HepG2 (cell line): Measurements from ENCODE around the gene EXOC3L4. TPM values are rescaled to one million over a fixed set of nuclear protein-coding genes. Genes with fewer than 3 reads are reported as not detected.

ENCODE experiments used
- ARNT ChIP-seq: fragments of 450-650 bp; IDR thresholded peaks from 2 replicates; pipeline ENCODE4 v1.6.1; 2017
- CHCHD3 ChIP-seq: sonication (generic); formaldehyde crosslinking; IDR thresholded peaks from 2 replicates; pipeline ENCODE4 v1.8.0; 2022; ENCODE audit warnings: mild to moderate bottlenecking, missing genetic modification reagents, moderate library complexity
- DNMT1 ChIP-seq: sonication (generic); formaldehyde crosslinking; IDR thresholded peaks from 2 replicates; pipeline ENCODE4 v1.5.1; 2020; ENCODE audit warnings: mild to moderate bottlenecking, missing genetic modification reagents
- EHMT2 ChIP-seq: fragments of 200-600 bp; sonication (generic); IDR thresholded peaks from 2 replicates; pipeline ENCODE4 v1.7.0; 2017; ENCODE audit warnings: antibody characterized with exemption, low read depth, low read length, borderline replicate concordance
- FOXM1 ChIP-seq: sonication (generic); formaldehyde crosslinking; IDR thresholded peaks from 2 replicates; pipeline ENCODE4 v1.5.0; 2020; ENCODE audit warnings: missing genetic modification reagents
- MBNL3 ChIP-seq: fragments of 250-450 bp; sonication (Bioruptor Pico); conservative IDR thresholded peaks from 2 replicates; pipeline ENCODE4 v1.8.0; 2022; ENCODE audit warnings: mild to moderate bottlenecking, inconsistent platforms
- MLLT10 ChIP-seq: sonication (generic); formaldehyde crosslinking; IDR thresholded peaks from 2 replicates; pipeline ENCODE4 v1.4.0; 2020; ENCODE audit warnings: missing genetic modification reagents
- SRSF1 ChIP-seq: fragments of 200-400 bp; formaldehyde crosslinking; optimal IDR thresholded peaks from 2 replicates; pipeline ENCODE3; 2017; ENCODE audit warnings: mild to moderate bottlenecking, low read depth, low read length, moderate library complexity
- TCF12 ChIP-seq, 2 experiments: fragments of 450-650 bp in 1 of 2; sonication (generic) in 1 of 2; formaldehyde crosslinking in 1 of 2; IDR thresholded peaks; 2 replicates each; pipeline versions ENCODE4 v1.6.1 to v1.8.0; 2017 to 2022; ENCODE audit warnings: antibody characterized with exemption in 1 of 2, mild to moderate bottlenecking in 1 of 2, missing genetic modification reagents in 1 of 2, moderate library complexity in 1 of 2
- U2AF1 ChIP-seq: fragments of 200-400 bp; formaldehyde crosslinking; optimal IDR thresholded peaks from 2 replicates; pipeline ENCODE3; 2017; ENCODE audit warnings: mild to moderate bottlenecking, low read depth, low read length
- ZNF354B ChIP-seq: sonication (generic); formaldehyde crosslinking; IDR thresholded peaks from 2 replicates; pipeline ENCODE4 v1.8.0; 2022; ENCODE audit warnings: mild to moderate bottlenecking, missing genetic modification reagents
- ZNF550 ChIP-seq: sonication (generic); formaldehyde crosslinking; IDR thresholded peaks from 2 replicates; pipeline ENCODE4 v1.4.0; 2020; ENCODE audit warnings: mild to moderate bottlenecking, missing genetic modification reagents, borderline replicate concordance
- ZNF558 ChIP-seq: sonication (generic); formaldehyde crosslinking; IDR thresholded peaks from 2 replicates; pipeline ENCODE4 v1.9.0; 2022; ENCODE audit warnings: mild to moderate bottlenecking, missing genetic modification reagents, borderline replicate concordance
- ZSCAN9 ChIP-seq: IDR thresholded peaks from 2 replicates; pipeline ENCODE4 v1.6.1; 2016; ENCODE audit warnings: borderline replicate concordance
- ZZZ3 ChIP-seq: sonication (generic); formaldehyde crosslinking; IDR thresholded peaks from 2 replicates; pipeline ENCODE4 v1.4.0; 2020; ENCODE audit warnings: missing genetic modification reagents, mild to moderate bottlenecking, borderline replicate concordance
- polyA plus RNA-seq, 8 experiments: library from polyadenylated mRNA; depleted of rRNA in 3 of 8; stranded (reverse) in 7 of 8; unstranded in 1 of 8; fragments of >200 nt; fragmentation: Illumina TruSeq in 4 of 8; extraction: Trizol in 4 of 8; gene quantifications; 2 replicates each; pipeline versions ENCODE4 v1.2.1 to v1.2.3, GENCODE V29; 2011 to 2016; ENCODE audit warnings: low read depth in 4 of 8, missing spikeins in 1 of 8, mixed read lengths in 1 of 8; ENCODE audit not compliant: insufficient read depth in 1 of 8
- total RNA-seq, 5 experiments: library from RNA; depleted of rRNA; stranded (reverse); fragments of >200 nt; fragmentation: Illumina TruSeq; extraction: Trizol; gene quantifications; 2 replicates each; pipeline ENCODE4 v1.2.3, GENCODE V29; 2016; ENCODE audit warnings: low read depth in 1 of 5
- TF ChIP-seq, protein P1 (sequence below): sonication (generic); formaldehyde crosslinking; IDR thresholded peaks from 2 replicates; pipeline ENCODE4 v1.5.1; 2020; ENCODE audit warnings: mild to moderate bottlenecking, missing genetic modification reagents
- TF ChIP-seq, protein P2 (sequence below): IDR thresholded peaks from 2 replicates; pipeline ENCODE4 v1.6.1; 2016
- TF ChIP-seq, protein P3 (sequence below): sonication (generic); IDR thresholded peaks from 2 replicates; pipeline ENCODE4 v1.6.1; 2016; ENCODE audit warnings: low read depth, borderline replicate concordance
- TF ChIP-seq, protein P4 (sequence below): sonication (generic); formaldehyde crosslinking; IDR thresholded peaks from 2 replicates; pipeline ENCODE4 v1.9.0; 2021; ENCODE audit warnings: missing genetic modification reagents, borderline replicate concordance
- TF ChIP-seq, protein P5 (sequence below): sonication (generic); formaldehyde crosslinking; IDR thresholded peaks from 2 replicates; pipeline ENCODE4 v1.8.1; 2023; ENCODE audit warnings: mild to moderate bottlenecking, inconsistent platforms, moderate library complexity, missing genetic modification reagents, borderline replicate concordance

EXOC3L4 gene
- total and polyA plus RNA-seq, 2 of the 13 experiments (the other 11 are each of a cell fraction or from before 2014, with no cell fraction given), result 11.8 to 27.0 TPM

DNA sequence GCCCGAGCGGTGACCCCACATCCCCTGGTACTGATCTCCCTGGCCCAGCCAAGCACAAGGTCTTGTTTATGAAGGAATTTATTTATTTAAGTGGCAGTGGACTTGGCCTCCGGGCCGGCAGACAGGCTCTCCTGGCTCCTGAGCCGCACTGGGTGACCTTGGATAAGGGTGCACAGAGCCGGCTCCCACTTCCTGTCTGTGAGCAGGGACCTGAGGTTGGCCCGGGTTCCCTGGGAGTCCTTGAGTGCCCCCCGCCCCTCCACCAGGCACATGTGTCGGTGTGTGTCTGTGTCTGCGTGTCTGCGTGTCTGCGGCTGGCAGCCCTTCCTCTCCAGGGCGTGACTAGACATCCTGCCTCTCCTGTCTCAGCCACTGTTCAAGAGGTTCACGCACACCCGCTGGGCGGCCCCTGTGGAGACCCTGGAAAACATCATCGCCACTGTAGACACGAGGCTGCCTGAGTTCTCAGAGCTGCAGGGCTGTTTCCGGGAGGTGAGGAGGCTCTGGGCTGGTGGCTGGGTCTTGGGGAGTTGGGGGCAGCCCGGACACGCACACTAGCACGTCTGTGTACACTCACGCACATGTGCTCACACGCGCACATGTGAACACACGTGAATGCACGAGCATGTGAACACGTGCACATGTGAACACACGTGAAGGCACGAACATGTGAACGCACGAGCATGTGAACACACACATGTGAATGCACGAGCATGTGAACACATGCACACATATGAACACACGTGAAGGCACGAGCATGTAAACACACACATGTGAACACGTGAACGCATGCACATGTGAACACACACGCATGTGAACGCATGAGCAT lies 38.1 kb downstream of the EXOC3L4 start (continued):
- TF ChIP-seq, protein P1, sequence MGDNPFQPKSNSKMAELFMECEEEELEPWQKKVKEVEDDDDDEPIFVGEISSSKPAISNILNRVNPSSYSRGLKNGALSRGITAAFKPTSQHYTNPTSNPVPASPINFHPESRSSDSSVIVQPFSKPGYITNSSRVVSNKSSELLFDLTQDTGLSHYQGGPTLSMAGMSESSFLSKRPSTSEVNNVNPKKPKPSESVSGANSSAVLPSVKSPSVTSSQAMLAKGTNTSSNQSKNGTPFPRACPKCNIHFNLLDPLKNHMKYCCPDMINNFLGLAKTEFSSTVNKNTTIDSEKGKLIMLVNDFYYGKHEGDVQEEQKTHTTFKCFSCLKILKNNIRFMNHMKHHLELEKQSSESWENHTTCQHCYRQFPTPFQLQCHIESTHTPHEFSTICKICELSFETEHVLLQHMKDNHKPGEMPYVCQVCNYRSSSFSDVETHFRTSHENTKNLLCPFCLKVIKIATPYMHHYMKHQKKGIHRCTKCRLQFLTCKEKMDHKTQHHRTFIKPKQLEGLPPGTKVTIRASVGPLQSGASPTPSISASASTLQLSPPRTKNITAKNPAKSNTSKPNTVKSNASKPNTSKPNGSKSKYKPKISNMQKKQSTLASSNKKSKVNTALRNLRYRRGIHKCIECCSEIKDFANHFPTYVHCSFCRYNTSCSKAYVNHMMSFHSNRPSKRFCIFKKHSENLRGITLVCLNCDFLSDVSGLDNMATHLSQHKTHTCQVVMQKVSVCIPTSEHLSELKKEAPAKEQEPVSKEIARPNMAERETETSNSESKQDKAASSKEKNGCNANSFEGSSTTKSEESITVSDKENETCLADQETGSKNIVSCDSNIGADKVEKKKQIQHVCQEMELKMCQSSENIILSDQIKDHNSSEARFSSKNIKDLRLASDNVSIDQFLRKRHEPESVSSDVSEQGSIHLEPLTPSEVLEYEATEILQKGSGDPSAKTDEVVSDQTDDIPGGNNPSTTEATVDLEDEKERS (CRISPR knock-in tag), result no peak
- TF ChIP-seq, protein P2, sequence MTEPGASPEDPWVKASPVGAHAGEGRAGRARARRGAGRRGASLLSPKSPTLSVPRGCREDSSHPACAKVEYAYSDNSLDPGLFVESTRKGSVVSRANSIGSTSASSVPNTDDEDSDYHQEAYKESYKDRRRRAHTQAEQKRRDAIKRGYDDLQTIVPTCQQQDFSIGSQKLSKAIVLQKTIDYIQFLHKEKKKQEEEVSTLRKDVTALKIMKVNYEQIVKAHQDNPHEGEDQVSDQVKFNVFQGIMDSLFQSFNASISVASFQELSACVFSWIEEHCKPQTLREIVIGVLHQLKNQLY (CRISPR knock-in tag), result no peak
- TF ChIP-seq U2AF1, result no peak
- TF ChIP-seq, protein P3, sequence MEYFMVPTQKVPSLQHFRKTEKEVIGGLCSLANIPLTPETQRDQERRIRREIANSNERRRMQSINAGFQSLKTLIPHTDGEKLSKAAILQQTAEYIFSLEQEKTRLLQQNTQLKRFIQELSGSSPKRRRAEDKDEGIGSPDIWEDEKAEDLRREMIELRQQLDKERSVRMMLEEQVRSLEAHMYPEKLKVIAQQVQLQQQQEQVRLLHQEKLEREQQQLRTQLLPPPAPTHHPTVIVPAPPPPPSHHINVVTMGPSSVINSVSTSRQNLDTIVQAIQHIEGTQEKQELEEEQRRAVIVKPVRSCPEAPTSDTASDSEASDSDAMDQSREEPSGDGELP, result no peak
- no peak for TF ChIP-seq CHCHD3 (CRISPR knock-in tag)
- no peak for TF ChIP-seq MLLT10 (CRISPR knock-in tag)
- no peak for TF ChIP-seq ZZZ3 (CRISPR knock-in tag)
- TF ChIP-seq FOXM1 (CRISPR knock-in tag), result no peak
- TF ChIP-seq MBNL3 (CRISPR knock-in tag), result no peak
- no peak for TF ChIP-seq ZNF558 (CRISPR knock-in tag)
- no peak for TF ChIP-seq EHMT2
- no peak for TF ChIP-seq ZNF354B
- TF ChIP-seq, protein P4, sequence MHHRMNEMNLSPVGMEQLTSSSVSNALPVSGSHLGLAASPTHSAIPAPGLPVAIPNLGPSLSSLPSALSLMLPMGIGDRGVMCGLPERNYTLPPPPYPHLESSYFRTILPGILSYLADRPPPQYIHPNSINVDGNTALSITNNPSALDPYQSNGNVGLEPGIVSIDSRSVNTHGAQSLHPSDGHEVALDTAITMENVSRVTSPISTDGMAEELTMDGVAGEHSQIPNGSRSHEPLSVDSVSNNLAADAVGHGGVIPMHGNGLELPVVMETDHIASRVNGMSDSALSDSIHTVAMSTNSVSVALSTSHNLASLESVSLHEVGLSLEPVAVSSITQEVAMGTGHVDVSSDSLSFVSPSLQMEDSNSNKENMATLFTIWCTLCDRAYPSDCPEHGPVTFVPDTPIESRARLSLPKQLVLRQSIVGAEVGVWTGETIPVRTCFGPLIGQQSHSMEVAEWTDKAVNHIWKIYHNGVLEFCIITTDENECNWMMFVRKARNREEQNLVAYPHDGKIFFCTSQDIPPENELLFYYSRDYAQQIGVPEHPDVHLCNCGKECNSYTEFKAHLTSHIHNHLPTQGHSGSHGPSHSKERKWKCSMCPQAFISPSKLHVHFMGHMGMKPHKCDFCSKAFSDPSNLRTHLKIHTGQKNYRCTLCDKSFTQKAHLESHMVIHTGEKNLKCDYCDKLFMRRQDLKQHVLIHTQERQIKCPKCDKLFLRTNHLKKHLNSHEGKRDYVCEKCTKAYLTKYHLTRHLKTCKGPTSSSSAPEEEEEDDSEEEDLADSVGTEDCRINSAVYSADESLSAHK (CRISPR knock-in tag), result no peak
- no peak for TF ChIP-seq TCF12 (IDR thresholded peaks at IDR 0.05)
- TF ChIP-seq TCF12 (CRISPR knock-in tag; IDR thresholded peaks at IDR 0.05), result no peak
- TF ChIP-seq ZNF550, result no peak
- TF ChIP-seq ZSCAN9 (CRISPR knock-in tag), result no peak
- peak; percentile 16 for TF ChIP-seq SRSF1
- no peak for TF ChIP-seq ARNT
- TF ChIP-seq, protein P5, sequence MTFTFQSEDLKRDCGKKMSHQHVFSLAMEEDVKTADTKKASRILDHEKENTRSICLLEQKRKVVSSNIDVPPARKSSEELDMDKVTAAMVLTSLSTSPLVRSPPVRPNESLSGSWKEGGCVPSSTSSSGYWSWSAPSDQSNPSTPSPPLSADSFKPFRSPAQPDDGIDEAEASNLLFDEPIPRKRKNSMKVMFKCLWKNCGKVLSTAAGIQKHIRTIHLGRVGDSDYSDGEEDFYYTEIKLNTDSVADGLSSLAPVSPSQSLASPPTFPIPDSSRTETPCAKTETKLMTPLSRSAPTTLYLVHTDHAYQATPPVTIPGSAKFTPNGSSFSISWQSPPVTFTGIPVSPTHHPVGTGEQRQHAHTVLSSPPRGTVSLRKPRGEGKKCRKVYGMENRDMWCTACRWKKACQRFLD, result no peak
- TF ChIP-seq DNMT1 (CRISPR knock-in tag), result no peak
